Measurements from ENCODE around the gene CCDC12.

The CCDC12 gene

GRCh38 chr3:47012342-47013230 lies 36.0 kb upstream of the CCDC12 start:
- in situ Hi-C loops (cut with MboI; ENCODE audit: low sequenced_read_pairs, unreplicated experiment) = loop anchor here (25.0 kb wide), 1 partner anchor 350 kb away; no protein-coding TSS in a partner anchor
- DNase-seq (ENCODE audit: low spot score) = no peak
- no peak for TF ChIP-seq CTCF (IDR thresholded peaks at IDR 0.05; ENCODE audit: borderline replicate concordance, control extremely low read depth, extremely low read depth, insufficient read depth, missing control alignments)

GRCh38 chr3:47011371-47011770 lies 34.8 kb upstream of the CCDC12 start:
- in situ Hi-C loops (cut with MboI; ENCODE audit: low sequenced_read_pairs, unreplicated experiment) = loop anchor here (25.0 kb wide), 1 partner anchor 351 kb away; no protein-coding TSS in a partner anchor
- DNase-seq (ENCODE audit: low spot score) = no peak
- no peak for TF ChIP-seq CTCF (IDR thresholded peaks at IDR 0.05; ENCODE audit: borderline replicate concordance, control extremely low read depth, extremely low read depth, insufficient read depth, missing control alignments)

- TF ChIP-seq CTCF (IDR thresholded peaks at IDR 0.05; ENCODE audit: borderline replicate concordance, control extremely low read depth, extremely low read depth, insufficient read depth, missing control alignments) = no peak
- in situ Hi-C loops (cut with MboI; ENCODE audit: low sequenced_read_pairs, unreplicated experiment) = loop anchor here (25.0 kb wide), 1 partner anchor 351 kb away; no protein-coding TSS in a partner anchor
- no peak for DNase-seq (ENCODE audit: low spot score)
Measured at GRCh38 chr3:47010910-47011309, 34.4 kb upstream of the CCDC12 start.

- DNase-seq (ENCODE audit: low spot score) = peak; percentile 22
- no peak for TF ChIP-seq CTCF (IDR thresholded peaks at IDR 0.05; ENCODE audit: borderline replicate concordance, control extremely low read depth, extremely low read depth, insufficient read depth, missing control alignments)
- in situ Hi-C loops (cut with MboI; ENCODE audit: low sequenced_read_pairs, unreplicated experiment) = loop anchor here (25.0 kb wide), 1 partner anchor 352 kb away; no protein-coding TSS in a partner anchor
Measured at GRCh38 chr3:47010111-47010712, 33.7 kb upstream of the CCDC12 start.

GRCh38 chr3:47009225-47010110 lies 32.9 kb upstream of the CCDC12 start:
- no peak for TF ChIP-seq CTCF (IDR thresholded peaks at IDR 0.05; ENCODE audit: borderline replicate concordance, control extremely low read depth, extremely low read depth, insufficient read depth, missing control alignments)
- in situ Hi-C loops (cut with MboI; ENCODE audit: low sequenced_read_pairs, unreplicated experiment) = loop anchor here (25.0 kb wide), 1 partner anchor 353 kb away; no protein-coding TSS in a partner anchor
- DNase-seq (ENCODE audit: low spot score) = peak; percentile 98

GRCh38 chr3:47008851-47009224 lies 32.3 kb upstream of the CCDC12 start:
- in situ Hi-C loops (cut with MboI; ENCODE audit: low sequenced_read_pairs, unreplicated experiment) = loop anchor here (25.0 kb wide), 1 partner anchor 353 kb away; no protein-coding TSS in a partner anchor
- DNase-seq (ENCODE audit: low spot score) = no peak
- no peak for TF ChIP-seq CTCF (IDR thresholded peaks at IDR 0.05; ENCODE audit: borderline replicate concordance, control extremely low read depth, extremely low read depth, insufficient read depth, missing control alignments)

Measured in GM13976 (cell line).